HCT116 (cell line): ENCODE results near the gene NFASC. TPM values are rescaled to one million over a fixed set of nuclear protein-coding genes. Genes with fewer than 3 reads are reported as not detected.

ENCODE experiments used
- ATAC-seq: fragments of 200-7000 bp; cut with Tn5 transposase; 2 replicates; pipeline ENCODE4 v1.9.1; 2020; ENCODE audit warnings: mild to moderate bottlenecking, moderate library complexity
- BruUV-seq: library from RNA; stranded (reverse); fragments of 400-500 nt; replicated peaks from 2 replicates; lab custom pipeline; 2021; lab: Mats Ljungman, UMichigan
- CTCF ChIA-PET: fragments of 300-600 bp; sonication (Branson Sonifier 250); formaldehyde crosslinking; loops from one replicate; lab custom pipeline; 2021; ENCODE audit warnings: antibody characterized with exemption; lab: Charles Lee
- POLR2A ChIA-PET: fragments of 300-600, 350-600 bp; sonication (Branson Sonifier 250); formaldehyde crosslinking; loops from one replicate; lab custom pipeline; 2021; ENCODE audit warnings: antibody characterized with exemption; lab: Charles Lee
- RAD21 ChIA-PET, 2 experiments: fragments of 300-600 bp; sonication (Branson Sonifier 250); formaldehyde crosslinking; loops; one replicate each; lab custom pipeline; 2023; ENCODE audit warnings: low total read pairs in 2 of 2; ENCODE audit not compliant: uncharacterized antibody in 2 of 2, unreplicated experiment in 2 of 2, low non-redundant PET in 1 of 2; lab: Charles Lee
- DNase-seq: peaks from one replicate; pipeline ENCODE4 v3.0.0-alpha.2; 2010; ENCODE audit warnings: low read depth, low spot score
- H2AFZ ChIP-seq: fragments of 200-600 bp; shearing (Covaris generic), sonication (generic); 2 replicates; pipeline ENCODE4 v1.6.1; 2017; ENCODE audit warnings: low read depth, mixed run types, mixed read lengths, antibody characterized with exemption, low read length; ENCODE audit not compliant: poor library complexity, severe bottlenecking
- H3K27ac ChIP-seq: 2 replicates; pipeline ENCODE4 v1.5.1; 2012; ENCODE audit warnings: low read depth, low read length
- H3K27me3 ChIP-seq: fragments of 200-600 bp; sonication (generic); 2 replicates; pipeline ENCODE4 v1.6.1; 2016; ENCODE audit warnings: mixed run types, low read length, mixed read lengths; ENCODE audit not compliant: insufficient read depth
- H3K36me3 ChIP-seq, 2 experiments: fragments of 200-500 bp in 1 of 2; fragments of 200-600 bp in 1 of 2; sonication (Bioruptor generic) in 1 of 2; sonication (generic) in 1 of 2; 2 replicates each; pipeline versions ENCODE4 v1.5.1 to v1.6.1; 2014 to 2016; ENCODE audit warnings: low read length in 2 of 2, inconsistent platforms in 1 of 2, mixed read lengths in 1 of 2, mixed run types in 1 of 2; ENCODE audit not compliant: insufficient read depth in 2 of 2, control insufficient read depth in 1 of 2
- H3K4me1 ChIP-seq, 2 experiments: fragments of 200-600 bp in 1 of 2; sonication (generic) in 1 of 2; 2 replicates each; pipeline versions ENCODE4 v1.5.1 to v1.6.1; 2012 to 2017; ENCODE audit warnings: low read length in 2 of 2, inconsistent platforms in 1 of 2, mild to moderate bottlenecking in 1 of 2, mixed read lengths in 1 of 2, mixed run types in 1 of 2, moderate library complexity in 1 of 2; ENCODE audit not compliant: insufficient read depth in 2 of 2, control insufficient read depth in 1 of 2
- H3K4me2 ChIP-seq: fragments of 200-600 bp; sonication (generic); 2 replicates; pipeline ENCODE4 v1.6.1; 2017; ENCODE audit warnings: mixed run types, low read length, mixed read lengths
- H3K4me3 ChIP-seq, 2 experiments: fragments of 200-600 bp in 1 of 2; sonication (generic) in 1 of 2; replicated peaks in 1 of 2; 2 replicates each; pipeline ENCODE4 v1.5.1; 2011 to 2016; ENCODE audit warnings: low read length in 2 of 2, control low read depth in 1 of 2, low read depth in 1 of 2, mild to moderate bottlenecking in 1 of 2, mixed read lengths in 1 of 2, mixed run types in 1 of 2
- H3K79me2 ChIP-seq: fragments of 200-600 bp; sonication (generic); 2 replicates; pipeline ENCODE4 v1.6.1; 2017; ENCODE audit warnings: mild to moderate bottlenecking, mixed run types, low read length, moderate library complexity, mixed read lengths; ENCODE audit not compliant: insufficient read depth
- H3K9ac ChIP-seq: fragments of 200-600 bp; sonication (generic); 2 replicates; pipeline ENCODE4 v1.6.1; 2016; ENCODE audit warnings: low read length, mixed read lengths
- H3K9me2 ChIP-seq: fragments of 200-600 bp; sonication (generic), shearing (Covaris generic); 2 replicates; pipeline ENCODE4 v1.6.1; 2017; ENCODE audit warnings: mixed run types, mild to moderate bottlenecking, moderate library complexity; ENCODE audit not compliant: insufficient read depth
- H3K9me3 ChIP-seq, 2 experiments: fragments of 200-500 bp in 1 of 2; fragments of 200-600 bp in 1 of 2; sonication (Bioruptor generic) in 1 of 2; sonication (generic) in 1 of 2; 2 replicates each; pipeline ENCODE4 v1.6.1; 2014 to 2017; ENCODE audit warnings: low read length in 2 of 2, mixed read lengths in 2 of 2, inconsistent platforms in 1 of 2, low read depth in 1 of 2, mild to moderate bottlenecking in 1 of 2, mixed run types in 1 of 2, moderate library complexity in 1 of 2; ENCODE audit not compliant: control insufficient read depth in 1 of 2, insufficient read depth in 1 of 2
- H4K20me1 ChIP-seq: fragments of 200-600 bp; sonication (generic), shearing (Covaris generic); 2 replicates; pipeline ENCODE4 v1.6.1; 2017; ENCODE audit warnings: mixed run types, mild to moderate bottlenecking, moderate library complexity; ENCODE audit not compliant: insufficient read depth
- CBX3 ChIP-seq: IDR thresholded peaks from 2 replicates; pipeline ENCODE4 v1.6.1; 2012; ENCODE audit warnings: low read depth
- EZH2 ChIP-seq: fragments of 200-600 bp; sonication (generic); IDR thresholded peaks from 2 replicates; pipeline ENCODE4 v1.6.1; 2017; ENCODE audit warnings: antibody characterized with exemption, mixed run types
- EZH2phosphoT487 ChIP-seq: fragments of 200-600 bp; IDR thresholded peaks from 2 replicates; pipeline ENCODE4 v1.6.1; 2018; ENCODE audit warnings: antibody characterized with exemption, borderline replicate concordance
- POLR2A ChIP-seq: IDR thresholded peaks from 2 replicates; pipeline ENCODE4 v1.7.0; 2011; ENCODE audit warnings: borderline replicate concordance; ENCODE audit not compliant: insufficient read depth, insufficient read length; ENCODE audit errors: extremely low read depth
- RAD21 ChIP-seq: IDR thresholded peaks from 2 replicates; pipeline ENCODE4 v1.6.1; 2012; ENCODE audit warnings: low read depth, mild to moderate bottlenecking
- SIN3A ChIP-seq: IDR thresholded peaks from 2 replicates; pipeline ENCODE4 v1.6.1; 2012; ENCODE audit warnings: low read depth
- SP1 ChIP-seq: IDR thresholded peaks from 2 replicates; pipeline ENCODE4 v1.6.1; 2012; ENCODE audit warnings: low read depth
- SRF ChIP-seq: IDR thresholded peaks from 2 replicates; pipeline ENCODE4 v1.6.1; 2012; ENCODE audit warnings: low read depth
- ZFX ChIP-seq: fragments of 450-650 bp; IDR thresholded peaks from 2 replicates; pipeline ENCODE4 v1.6.1; 2017
- intact Hi-C: fragments of 100-400 bp; cut with micrococcal nuclease; formaldehyde crosslinking; loops from 2 replicates; pipeline ENCODE4 v1.10.0; 2022
- total RNA-seq: library from RNA; stranded (reverse); gene quantifications from one replicate; pipeline ENCODE4 v1.2.1, GENCODE V29; 2021; ENCODE audit not compliant: unreplicated experiment
- TF ChIP-seq, protein P1 (sequence below): IDR thresholded peaks from 2 replicates; pipeline ENCODE4 v1.6.1; 2012
- TF ChIP-seq, protein P2 (sequence below): IDR thresholded peaks from 2 replicates; pipeline ENCODE4 v1.6.1; 2012; ENCODE audit warnings: low read depth
- TF ChIP-seq, protein P3 (sequence below): IDR thresholded peaks from 2 replicates; pipeline ENCODE4 v1.6.1; 2012

The NFASC gene
- total RNA-seq, 1 experiment from 2014 or later = 0.57 TPM

DNA sequence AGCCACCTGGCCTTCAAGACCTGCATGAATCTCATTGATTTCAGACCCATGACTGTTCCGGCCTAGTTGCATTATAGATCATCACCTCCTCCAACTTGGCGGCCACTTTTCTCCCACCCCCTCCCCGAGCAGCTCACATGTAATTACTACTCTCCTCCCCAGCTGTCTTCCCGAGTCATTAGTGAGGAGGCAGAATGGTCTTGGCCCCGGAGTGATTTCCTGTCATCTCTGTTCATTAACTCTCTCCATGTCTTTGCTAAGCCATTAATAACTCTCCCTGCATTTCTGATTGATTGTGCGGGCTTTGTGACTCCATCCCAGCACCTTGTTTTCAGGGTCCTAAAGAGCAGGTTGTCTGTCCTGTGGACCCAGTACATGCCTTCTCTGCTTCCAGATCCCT, 96.8 kb downstream of the NFASC start:
- intact Hi-C loops = no loop called here
- Histone ChIP-seq H3K9ac (no peak overlapping the region), H4K20me1 (no peaks in the 10 kb centered on the region), H3K4me3 (no peak overlapping the region), H3K79me2 (no peaks in the 10 kb centered on the region), H3K27ac (no peak overlapping the region), H3K4me2 (no peak overlapping the region), H3K36me3 (no peaks in the 10 kb centered on the region), H3K27me3 (peaks cover 61% of the 10 kb centered on the region), H3K9me2 (no peaks in the 10 kb centered on the region), H3K4me1 (peaks cover 2 to 9% of the 10 kb centered on the region in 2 experiments; a peak in 3 of 4 replicates), H2AFZ (no peak overlapping the region), H3K9me3 (no peaks in the 10 kb centered on the region)
- TF ChIP-seq CBX3 = no peak
- TF ChIP-seq SIN3A = no peak
- TF ChIP-seq ZFX = no peak
- no peak for TF ChIP-seq EZH2
- no peak for TF ChIP-seq SP1
- TF ChIP-seq, protein P1, sequence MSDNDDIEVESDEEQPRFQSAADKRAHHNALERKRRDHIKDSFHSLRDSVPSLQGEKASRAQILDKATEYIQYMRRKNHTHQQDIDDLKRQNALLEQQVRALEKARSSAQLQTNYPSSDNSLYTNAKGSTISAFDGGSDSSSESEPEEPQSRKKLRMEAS = no peak
- TF ChIP-seq, protein P2, sequence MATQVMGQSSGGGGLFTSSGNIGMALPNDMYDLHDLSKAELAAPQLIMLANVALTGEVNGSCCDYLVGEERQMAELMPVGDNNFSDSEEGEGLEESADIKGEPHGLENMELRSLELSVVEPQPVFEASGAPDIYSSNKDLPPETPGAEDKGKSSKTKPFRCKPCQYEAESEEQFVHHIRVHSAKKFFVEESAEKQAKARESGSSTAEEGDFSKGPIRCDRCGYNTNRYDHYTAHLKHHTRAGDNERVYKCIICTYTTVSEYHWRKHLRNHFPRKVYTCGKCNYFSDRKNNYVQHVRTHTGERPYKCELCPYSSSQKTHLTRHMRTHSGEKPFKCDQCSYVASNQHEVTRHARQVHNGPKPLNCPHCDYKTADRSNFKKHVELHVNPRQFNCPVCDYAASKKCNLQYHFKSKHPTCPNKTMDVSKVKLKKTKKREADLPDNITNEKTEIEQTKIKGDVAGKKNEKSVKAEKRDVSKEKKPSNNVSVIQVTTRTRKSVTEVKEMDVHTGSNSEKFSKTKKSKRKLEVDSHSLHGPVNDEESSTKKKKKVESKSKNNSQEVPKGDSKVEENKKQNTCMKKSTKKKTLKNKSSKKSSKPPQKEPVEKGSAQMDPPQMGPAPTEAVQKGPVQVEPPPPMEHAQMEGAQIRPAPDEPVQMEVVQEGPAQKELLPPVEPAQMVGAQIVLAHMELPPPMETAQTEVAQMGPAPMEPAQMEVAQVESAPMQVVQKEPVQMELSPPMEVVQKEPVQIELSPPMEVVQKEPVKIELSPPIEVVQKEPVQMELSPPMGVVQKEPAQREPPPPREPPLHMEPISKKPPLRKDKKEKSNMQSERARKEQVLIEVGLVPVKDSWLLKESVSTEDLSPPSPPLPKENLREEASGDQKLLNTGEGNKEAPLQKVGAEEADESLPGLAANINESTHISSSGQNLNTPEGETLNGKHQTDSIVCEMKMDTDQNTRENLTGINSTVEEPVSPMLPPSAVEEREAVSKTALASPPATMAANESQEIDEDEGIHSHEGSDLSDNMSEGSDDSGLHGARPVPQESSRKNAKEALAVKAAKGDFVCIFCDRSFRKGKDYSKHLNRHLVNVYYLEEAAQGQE = no peak
- TF ChIP-seq SRF = no peak
- TF ChIP-seq, protein P3, sequence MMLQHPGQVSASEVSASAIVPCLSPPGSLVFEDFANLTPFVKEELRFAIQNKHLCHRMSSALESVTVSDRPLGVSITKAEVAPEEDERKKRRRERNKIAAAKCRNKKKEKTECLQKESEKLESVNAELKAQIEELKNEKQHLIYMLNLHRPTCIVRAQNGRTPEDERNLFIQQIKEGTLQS = no peak
- TF ChIP-seq POLR2A = no peak
- TF ChIP-seq RAD21 = no peak
- TF ChIP-seq EZH2phosphoT487 = no peak
- no TSS peak for BruUV-seq
- CTCF ChIA-PET = no interaction called here
- ATAC-seq (no peak), DNase-seq (no peak)
- RAD21 ChIA-PET = no interaction called here
- POLR2A ChIA-PET = no interaction called here
